NCI-H2227 treated with DMSO at 0.1 percent for 48 hours (cell line): ENCODE results near the gene HPD.
A peak's percentile ranks its signal among the peaks of the same experiment; 100 is the strongest.
"Not testable (repeated sequence)": the region's sequence is repeated elsewhere in the genome, so short reads cannot be mapped to it uniquely, and the experiment has no call there.

ENCODE experiments used
- DNase-seq: peaks from one replicate; lab custom pipeline; 2025; lab: John Stamatoyannopoulos, UW

Gene HPD

DNA sequence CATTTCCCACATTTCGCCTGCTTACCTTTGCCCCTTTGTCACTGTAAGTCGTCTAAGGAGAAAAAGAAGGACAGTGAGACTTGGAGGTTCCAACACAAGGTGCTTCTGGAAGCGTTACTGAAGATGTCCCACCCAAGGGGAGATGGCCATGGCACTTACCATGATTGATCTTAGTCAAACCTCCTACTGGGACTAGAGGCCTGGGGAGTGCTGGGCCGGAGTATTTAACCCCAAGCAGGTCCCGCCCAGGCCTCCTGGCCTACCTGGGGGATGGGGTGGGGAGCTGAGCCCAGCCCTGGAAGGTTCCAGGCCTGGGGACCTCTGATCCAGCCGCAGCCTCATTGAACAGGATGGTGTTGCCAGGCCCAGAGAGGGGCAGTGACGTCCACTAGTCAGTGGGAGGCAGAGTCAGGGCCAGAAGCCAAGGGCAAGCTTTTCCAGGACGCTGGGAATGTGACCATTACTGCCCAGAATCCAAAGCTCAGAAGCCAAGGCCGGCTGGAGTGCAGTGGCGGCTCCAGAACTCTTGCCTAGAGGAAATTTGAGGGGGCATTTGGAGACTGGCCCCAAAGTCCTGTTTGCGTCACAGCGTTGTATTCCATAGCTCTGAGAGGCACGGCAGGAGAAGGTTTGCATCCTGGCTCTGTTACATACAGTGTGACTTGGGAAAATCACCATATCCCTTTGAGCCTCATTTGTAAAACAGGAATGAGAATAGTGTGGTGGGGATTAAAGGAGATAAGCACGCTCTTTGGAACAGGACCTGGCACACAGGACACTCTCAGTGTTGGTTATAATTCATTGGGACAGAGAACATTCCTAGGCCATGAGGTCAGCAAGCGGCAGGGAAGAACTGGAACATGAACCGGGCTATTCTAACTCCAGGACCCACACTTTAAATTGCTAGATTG lies at the start of gene HPD:
Gene HPD, minus strand, starts transcription at position 198 of the 911 bp plus-strand sequence. Its CDS starts 36 bp downstream, at position 162.
- no peak for DNase-seq

DNA sequence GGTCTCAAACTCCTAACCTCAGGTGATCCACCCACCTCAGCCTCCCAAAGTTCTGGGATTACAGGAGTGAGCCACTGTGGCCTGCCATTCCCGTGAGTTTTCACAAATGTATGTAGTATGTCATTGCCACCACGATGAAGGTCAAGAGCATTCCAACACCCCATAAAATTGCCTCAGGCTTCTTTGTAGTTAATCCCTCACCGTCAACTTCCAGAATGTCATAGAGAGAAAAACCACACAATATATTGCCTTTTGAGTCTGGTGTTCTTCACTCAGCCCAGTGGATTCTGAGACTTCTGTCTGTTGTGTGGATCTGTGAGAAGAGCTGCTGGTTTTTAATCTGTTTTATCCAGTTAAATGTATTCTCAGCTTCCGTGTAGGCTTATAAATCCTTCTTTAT lies 47.1 kb upstream of the HPD start:
- DNase-seq, result no peak

DNA sequence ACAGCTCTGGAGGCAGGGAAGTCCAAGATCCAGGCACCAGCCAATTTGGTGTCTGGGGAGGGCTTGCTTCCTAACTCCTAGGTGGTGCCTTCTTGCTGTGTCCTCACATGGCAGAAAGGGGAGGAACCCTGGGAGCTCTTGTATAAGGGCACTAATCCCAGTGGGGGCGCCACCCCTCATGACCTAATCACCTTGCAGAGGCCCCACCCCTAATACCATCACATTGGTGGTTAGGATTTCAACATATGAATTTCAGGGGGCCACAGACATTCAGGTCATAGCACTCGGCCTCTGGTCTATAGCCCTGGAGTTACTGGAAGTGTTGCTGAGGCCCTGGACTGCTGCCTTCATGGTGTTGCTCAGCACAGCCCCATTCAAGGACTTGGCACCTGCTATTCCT lies 44.5 kb upstream of the HPD start:
- no peak for DNase-seq

DNA sequence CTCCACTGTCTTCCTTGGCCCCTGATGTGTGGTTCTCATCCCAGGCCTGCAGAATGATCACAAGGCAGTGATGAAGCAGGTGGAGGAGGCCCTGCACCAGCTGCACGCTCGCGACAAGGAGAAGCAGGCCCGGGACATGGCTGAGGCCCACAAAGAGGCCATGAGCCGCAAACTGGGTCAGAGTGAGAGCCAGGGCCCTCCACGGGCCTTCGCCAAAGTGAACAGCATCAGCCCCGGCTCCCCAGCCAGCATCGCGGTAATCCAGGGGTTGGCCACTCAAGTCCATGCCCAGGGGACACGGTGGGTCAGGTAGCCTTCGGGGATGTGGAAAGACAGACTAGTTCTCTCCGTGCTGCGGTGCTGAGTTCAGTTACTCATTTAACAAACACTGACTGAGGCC lies 40.9 kb upstream of the HPD start:
- DNase-seq, result no peak

DNA sequence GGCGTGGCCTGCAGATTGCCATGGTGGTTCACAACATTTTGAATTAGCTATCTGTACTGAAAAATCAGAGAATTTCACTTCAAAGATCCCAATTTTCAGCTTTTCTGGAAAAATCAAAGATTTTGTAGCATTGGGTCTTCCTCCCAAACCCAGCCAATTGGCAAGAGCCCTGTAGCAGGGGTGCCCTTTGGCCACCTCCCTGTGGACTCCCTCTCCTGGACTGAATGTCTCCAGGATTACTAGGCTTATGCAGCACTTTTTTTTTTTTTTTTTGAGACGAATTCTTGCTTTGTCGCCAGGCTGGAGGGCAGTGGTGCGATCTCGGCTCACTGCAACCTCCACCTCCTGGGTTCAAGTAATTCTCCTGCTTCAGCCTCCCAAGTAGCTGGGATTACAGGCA lies 39.6 kb upstream of the HPD start:
- no peak for DNase-seq

DNA sequence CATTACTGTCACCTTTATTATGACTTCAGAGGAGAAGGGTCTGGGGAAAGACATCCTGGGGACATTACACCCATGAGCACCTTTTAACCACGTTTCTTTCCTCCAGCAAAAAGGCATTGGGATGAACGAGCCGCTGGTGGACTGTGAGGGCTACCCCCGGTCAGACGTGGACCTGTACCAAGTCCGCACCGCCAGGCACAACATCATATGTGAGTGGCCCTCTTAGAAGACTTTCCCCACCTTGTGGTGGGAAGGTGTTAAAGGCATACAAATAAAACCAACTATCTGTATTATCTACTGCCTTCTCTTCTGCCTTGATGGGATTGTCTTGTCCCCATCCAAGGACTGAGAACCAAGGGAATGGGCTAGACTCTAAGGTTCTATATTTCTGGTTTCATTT lies 36.0 kb upstream of the HPD start:
- DNase-seq, result peak; percentile 31

DNA sequence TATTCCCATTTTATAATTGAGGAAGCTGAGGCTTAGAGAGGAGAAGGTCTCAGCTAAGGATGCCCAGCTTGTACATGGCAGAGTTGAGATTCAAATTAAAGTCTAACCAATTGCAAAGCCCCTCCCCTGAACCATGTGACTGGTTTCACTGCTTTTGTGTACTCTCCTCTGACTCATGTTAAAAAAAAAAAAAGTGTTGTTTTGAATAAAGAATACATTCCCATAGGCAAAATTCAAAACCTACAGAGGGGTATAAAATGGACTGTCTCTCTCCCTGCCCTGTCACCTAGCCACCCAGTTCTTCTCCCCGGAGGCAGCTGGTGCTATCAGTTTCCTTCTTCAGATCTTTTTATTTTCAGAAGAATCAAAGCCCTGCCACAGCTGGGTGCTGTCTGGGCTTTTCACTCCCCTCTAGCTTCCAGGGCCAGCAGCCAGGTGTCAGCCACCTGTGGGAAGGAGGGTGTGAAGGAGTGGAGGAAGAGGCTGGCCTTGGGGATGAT lies 35.4 kb upstream of the HPD start:
- DNase-seq, result peak; percentile 6

DNA sequence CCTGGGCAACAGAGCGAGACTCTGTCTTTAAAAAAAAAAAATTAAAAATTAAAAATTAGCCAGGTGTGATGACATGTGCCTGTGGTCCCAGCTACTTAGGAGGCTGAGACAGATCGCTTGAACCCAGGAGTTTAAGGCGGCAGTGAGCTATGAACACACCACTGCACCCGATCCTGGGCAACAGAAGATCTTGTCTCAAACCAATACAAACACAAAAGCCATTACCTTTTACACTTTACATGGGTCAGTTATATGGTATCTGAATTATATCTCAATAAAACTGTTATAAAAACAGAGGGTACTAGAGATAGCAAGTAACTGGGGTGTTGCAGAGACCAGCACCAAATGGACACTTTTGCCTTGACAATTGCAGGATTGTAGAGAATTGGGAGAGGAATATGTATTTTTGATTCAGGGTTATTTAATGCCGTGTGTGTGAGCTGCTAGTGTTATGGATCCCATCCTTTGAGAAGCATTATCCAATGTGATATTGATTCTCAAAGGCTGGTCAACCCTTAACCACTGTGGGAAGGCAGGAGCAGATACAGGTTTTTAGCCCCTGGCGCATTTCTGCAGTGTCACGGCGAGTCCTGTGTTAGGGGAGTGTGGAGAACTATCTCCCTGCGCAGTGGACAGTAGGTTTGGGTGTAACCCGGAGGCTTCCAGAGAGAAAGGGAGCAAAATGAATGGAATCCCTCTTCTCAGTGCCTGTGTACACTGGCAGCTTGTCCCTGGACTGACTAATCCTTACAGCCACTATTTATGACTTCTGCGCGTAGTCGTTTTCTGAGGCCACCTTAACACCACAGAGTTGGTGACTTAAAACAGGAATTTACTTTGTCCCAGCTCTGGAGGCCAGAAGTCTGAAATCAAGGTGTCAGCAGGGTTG lies 34.3 kb upstream of the HPD start:
- no peak for DNase-seq

DNA sequence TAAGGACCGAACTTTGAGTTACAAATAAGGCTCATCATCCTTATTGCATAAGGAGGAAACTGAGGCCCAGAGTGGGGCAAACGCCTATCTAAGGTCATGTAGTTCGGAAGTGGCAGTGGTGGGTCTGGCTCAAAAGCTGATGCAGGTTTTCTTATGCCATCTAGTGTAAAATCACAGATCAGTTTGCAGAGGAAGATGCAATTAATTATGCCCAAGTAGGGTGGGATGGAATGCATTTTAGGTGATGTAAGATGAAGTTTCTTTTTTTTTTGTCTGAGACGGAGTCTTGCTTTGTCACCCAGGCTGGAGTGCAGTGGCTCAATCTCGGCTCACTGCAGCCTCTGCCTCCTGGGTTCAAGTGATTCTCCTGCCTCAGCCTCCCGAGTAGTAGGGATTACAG lies 31.0 kb upstream of the HPD start:
- not testable (repeated sequence) for DNase-seq

DNA sequence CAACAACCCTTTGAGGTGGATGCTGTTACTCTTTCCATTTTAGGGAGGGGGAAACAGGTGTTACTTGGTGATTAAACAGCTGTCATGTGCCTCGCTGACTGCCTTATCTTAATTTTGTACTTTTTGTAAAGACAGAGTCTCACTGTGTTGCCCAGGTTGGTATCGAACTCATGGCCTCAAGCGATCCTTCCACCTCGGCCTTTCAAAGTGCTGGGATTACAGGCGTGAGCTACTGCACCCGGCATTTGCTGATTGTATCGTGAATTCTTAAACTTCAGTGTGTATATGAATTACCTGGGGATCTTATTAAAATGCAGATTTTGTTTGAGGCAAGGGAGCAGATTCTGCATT lies 30.6 kb upstream of the HPD start:
- no peak for DNase-seq

DNA sequence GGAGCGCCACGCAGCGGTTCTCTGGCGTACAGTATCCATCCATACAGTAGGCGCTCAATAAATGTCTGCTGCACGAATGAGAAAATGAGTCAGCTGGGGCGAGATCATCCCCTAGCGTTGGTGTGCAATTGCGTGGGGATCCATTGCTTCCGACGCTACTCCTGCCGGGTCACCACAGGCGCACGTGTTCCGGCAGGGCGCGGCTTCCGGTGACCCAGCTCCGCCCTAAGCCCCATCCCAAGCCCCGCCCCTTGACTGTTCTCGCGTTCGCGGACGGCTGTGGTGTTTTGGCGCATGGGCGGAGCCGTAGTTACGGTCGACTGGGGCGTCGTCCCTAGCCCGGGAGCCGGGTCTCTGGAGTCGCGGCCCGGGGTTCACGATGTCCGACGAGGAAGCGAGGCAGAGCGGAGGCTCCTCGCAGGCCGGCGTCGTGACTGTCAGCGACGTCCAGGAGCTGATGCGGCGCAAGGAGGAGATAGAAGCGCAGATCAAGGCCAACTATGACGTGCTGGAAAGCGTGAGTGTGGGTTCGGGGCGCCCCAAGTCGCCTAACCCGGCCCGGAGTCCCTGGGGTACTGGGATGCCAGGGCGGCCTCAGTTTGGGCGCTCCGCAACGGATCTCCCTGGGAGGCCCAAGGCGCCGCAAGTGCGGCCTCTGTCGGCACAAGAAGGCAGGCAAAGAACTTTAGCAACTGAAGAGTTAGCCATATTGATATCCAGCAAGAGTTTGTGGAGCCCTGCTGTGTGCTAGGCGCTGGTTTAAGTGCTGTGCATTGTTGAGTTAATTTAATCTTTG lies 30.0 kb upstream of the HPD start, which contains the start of gene PSMD9:
Gene PSMD9, plus strand, starts transcription at position 313 of the 796 bp plus-strand sequence. Its CDS starts 67 bp downstream, at position 380.
- DNase-seq, result peak; percentile 97

DNA sequence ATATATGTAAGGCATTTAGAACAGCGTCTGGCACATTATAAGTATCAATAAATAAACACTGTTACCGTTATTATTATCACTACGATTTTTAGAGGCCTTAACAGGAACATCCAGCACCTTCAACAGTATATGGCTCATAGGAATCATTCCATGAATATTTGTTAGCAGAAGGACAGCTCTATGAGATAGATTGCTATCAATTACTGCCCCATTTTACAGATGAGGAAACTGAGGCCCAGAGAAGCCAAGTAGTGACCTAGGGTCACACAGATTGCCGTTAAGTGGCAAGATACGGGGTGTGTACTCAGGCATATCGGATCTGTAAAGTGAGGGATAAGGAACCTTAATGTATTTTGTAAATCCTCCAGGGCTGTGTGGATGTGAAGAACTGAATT lies 29.4 kb upstream of the HPD start:
- no peak for DNase-seq

DNA sequence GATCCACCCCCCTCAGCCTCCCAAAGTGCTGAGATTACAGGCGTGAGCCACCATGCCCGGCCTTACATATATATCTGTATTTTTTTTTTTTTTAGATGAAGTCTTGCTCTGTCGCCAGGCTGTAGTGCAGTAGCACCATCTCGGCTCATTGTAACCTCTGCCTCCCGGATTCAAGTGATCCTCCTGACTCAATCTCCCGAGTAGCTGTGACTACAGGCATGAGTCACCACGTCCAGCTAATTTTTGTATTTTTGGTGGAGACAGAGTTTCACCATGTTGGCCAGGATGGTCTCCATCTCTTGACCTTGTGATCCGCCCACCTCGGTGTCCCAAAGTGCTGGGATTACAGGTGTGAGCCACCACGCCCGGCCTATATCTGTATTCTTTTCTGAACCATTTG lies 26.5 kb upstream of the HPD start:
- DNase-seq, result not testable (repeated sequence)

DNA sequence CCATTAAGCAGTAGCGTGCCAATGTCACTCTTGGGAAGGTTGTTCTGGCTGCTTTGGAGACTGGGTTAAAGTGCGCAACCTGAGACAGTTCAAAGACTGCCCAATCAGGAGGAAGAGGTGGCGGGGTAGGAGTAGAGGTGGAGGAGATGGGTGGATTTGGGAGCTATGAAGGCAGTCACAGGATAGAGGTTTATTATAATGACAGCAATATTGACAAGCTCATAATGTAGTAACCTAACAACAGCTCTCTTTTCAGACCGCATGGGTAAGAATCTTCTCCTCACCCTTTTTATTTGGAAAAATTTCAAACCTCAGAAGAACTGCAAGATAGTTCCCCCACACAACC lies 24.6 kb upstream of the HPD start:
- DNase-seq, result no peak

DNA sequence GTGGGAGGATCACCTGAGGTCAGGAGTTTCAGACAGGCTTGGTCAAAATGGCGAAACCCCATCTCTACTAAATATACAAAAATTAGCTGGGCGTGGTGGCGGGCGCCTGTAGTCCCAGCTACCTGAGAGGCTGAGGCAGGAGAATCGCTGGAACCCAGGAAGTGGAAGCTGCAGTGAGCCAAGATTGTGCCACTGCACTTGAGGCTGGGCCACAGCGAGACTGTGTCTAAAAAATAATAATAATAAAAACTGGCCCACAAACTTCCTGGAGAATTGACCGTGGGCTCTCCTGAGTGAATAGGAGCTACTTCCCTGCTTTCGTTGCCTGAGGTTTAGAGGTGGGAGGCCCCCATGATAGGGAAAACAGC lies 17.4 kb upstream of the HPD start:
- not testable (repeated sequence) for DNase-seq

DNA sequence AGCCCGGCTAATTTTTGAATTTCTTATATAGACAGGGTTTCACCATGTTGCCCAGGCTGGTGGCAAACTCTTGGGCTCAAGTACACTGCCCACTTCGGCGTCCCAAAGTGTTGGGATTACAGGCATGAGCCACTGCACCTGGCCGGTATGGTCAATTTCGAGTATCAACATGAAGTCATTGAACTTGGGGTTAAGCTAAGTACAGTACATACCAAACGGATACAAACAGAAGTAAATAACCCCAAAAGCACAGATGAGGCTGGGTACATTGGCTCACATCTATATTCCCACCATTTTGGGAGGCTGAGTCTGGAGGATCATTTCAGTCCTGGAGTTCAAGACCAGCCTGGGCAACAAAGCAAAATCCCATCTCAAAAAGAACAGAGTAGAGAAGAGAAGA lies 16.9 kb upstream of the HPD start:
- DNase-seq, result no peak

DNA sequence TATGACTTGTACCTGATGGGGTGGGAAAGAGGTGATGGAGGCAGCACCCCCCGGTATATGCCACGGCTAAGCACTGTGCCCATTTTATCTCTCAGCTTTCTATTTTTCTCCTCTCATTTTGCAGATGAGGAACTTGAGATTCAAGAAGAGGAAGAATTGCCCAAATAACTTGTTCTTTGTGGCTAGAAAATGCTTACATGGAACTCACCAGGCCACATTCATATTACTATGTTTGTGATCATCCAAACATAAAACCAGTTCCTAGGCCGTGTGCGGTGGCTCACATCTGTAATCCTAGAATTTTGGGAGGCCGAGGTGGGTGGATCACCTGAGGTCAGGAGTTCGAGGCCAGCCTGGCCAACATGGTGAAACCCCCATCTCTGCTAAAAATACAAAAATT lies 15.4 kb upstream of the HPD start:
- no peak for DNase-seq

DNA sequence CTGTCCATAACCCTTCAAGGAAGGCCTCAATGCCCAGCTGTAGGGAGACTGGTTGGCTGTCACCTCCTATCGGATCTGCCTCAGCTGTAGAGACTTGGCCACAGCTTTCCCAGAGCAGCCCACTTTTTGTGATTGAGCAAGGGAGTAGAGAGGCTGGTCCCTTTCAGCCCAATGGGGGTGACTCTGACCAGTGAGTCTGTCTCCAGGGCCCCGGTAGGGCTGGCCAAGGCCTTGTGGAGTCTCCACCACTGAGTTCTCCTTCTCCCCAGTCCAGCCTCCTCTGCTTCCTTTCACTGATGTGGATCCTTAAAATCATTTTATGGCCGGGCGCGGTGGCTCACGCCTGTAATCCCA lies 14.5 kb upstream of the HPD start:
- DNase-seq, result no peak

DNA sequence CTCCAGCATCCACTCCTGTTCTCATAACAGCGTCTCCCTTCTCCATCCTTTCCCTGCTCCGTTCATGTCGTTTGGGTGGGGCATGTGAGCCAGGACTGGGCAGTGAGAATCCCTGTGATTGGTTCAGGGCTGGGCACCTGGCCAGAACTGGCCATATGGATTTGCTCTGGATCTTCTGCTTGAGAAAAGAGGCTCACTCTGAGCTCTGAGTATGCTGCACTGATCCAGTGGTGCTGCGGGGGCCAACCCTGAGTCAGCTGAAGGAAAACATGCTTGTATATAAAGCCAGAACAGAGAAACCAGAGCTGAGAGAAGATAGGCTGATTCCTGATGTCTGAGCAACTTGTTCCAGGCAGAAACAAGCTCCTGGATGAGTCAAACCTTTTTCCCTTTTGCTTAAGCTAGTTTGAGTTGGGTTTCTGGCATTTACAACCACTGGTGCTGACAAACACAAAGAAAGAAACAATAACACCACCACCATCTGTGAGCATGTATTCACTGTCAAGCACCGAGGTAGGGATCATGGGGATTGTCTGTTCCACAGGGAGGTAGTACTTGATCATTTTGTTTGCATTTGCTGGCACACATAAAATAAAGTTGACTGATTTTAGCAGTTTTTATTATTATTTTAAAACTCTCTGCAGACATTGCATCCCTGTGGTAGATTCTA lies 14.0 kb upstream of the HPD start:
- DNase-seq, result peak; percentile 18

DNA sequence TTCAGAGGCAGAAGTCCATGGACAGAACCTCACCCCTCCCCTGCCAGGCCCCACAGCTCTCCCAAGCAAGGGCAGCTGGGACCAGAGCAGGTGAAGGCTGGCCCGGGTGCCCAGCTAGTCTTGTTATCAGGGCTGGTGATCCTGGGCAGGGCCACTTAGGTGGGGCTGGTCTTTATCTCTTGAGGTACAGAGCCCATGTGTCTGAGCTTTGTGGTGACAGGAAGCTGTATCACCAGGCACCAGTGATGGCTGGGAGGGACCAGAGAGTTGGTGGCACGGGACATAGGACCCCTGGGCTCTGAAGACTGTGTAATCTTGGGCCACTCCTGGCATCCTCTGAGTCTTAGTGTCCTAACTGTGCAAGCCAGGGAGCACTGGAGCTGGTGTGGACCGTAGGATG lies 12.8 kb upstream of the HPD start:
- no peak for DNase-seq

DNA sequence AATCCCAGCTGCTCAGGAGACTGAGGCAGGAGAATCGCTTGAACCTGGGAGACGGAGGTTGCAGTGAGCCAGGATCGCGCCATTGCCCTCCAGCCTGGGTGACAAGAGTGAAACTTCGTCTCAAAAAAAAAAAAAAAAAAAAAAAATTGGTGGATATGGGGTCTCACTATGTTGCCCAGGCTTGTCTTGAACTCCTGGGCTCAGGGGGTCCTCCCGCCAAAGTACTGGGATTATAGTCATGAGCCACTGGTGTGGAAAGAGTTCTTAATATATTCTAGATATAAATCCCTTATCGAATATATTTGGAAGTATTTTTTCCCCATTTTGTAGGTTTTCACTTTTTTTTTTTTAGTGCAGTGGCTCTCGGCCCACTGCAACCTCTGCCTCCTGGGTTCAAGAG lies 10.6 kb upstream of the HPD start:
- not testable (repeated sequence) for DNase-seq

DNA sequence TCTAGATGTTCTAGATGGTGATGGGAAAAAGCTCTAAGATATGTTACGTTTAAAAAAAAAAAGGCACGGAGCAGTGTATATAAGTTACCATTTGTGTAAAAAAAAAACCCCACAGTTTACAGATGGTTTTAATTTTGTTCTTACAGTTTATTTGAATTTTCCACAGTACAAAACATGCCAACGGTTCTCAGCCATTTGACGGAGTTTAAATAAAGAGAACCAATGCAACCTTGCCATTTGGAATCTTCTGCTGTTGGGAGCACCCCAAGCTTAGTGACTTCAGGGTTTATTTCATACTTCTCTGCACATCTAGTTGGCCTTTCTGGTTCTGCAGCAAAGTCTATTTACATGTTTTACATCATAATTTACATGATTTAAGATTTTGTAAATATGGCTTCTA lies 7.7 kb upstream of the HPD start:
- DNase-seq, result no peak
